Ascending aorta (tissue), 2 donors: ENCODE data around the gene ING4. TPM values are rescaled to one million over a fixed set of nuclear protein-coding genes. Genes with fewer than 3 reads are reported as not detected.

ENCODE experiments used
- DNase-seq, 2 donors: peaks; one replicate each; pipeline ENCODE4 v3.0.0-alpha.2; 2019; ENCODE audit warnings: low spot score in 2 of 2
- H3K27ac ChIP-seq, 2 donors: fragments of 200-600 bp; sonication (generic); one replicate each; pipeline ENCODE4 v1.5.1; 2016 to 2017; ENCODE audit warnings: mild to moderate bottlenecking in 1 of 2
- H3K27me3 ChIP-seq: fragments of 200-600 bp; sonication (generic); one replicate; pipeline ENCODE4 v1.5.1; 2017
- H3K36me3 ChIP-seq, 2 donors: fragments of 200-600 bp; sonication (generic); one replicate each; pipeline ENCODE4 v1.5.1; 2016
- H3K4me1 ChIP-seq, 2 donors: fragments of 200-600 bp; sonication (generic); one replicate each; pipeline ENCODE4 v1.5.1; 2016 to 2017; ENCODE audit warnings: mild to moderate bottlenecking in 1 of 2
- H3K4me3 ChIP-seq, 2 donors: fragments of 200-600 bp; sonication (generic); one replicate each; pipeline ENCODE4 v1.5.1; 2016 to 2017; ENCODE audit warnings: mild to moderate bottlenecking in 1 of 2
- H3K9me3 ChIP-seq, 2 donors: fragments of 200-600 bp; sonication (generic); one replicate each; pipeline ENCODE4 v1.5.1; 2016
- CTCF ChIP-seq, 3 experiments: fragments of 200-600 bp in 2 of 3; fragments of 450-650 bp in 1 of 3; sonication (generic) in 2 of 3; IDR thresholded peaks; one replicate each; pipeline ENCODE4 v1.5.1; 2016 to 2019; ENCODE audit warnings: antibody characterized with exemption in 3 of 3, mild to moderate bottlenecking in 1 of 3, moderate library complexity in 1 of 3
- intact Hi-C: fragments of 100-400 bp; cut with DNase I; formaldehyde crosslinking; loops from one replicate; pipeline ENCODE4 v1.15.1; 2023
- total RNA-seq: library from RNA; depleted of rRNA; stranded (reverse); fragments of >200 nt; gene quantifications from one replicate; pipeline ENCODE4 v1.1.0, GENCODE V29; 2016

ING4 gene
- total RNA-seq, 1 donor from 2014 or later = 2.6 TPM

GRCh38 chr12:6620885-6621274 lies 42.0 kb downstream of the ING4 start:
- TF ChIP-seq CTCF (IDR thresholded peaks at IDR 0.05) = no peak
- peak in 1 of 2 donors; percentile 65 for DNase-seq
- no peaks in the 10 kb centered on the region for H3K9me3 ChIP-seq
- H3K4me3 ChIP-seq = peak overlapping the region; percentile 22 to 46
- H3K27ac ChIP-seq = no peak overlapping the region
- H3K36me3 ChIP-seq = no peaks in the 10 kb centered on the region
- H3K27me3 ChIP-seq = peaks cover 5% of the 10 kb centered on the region
- intact Hi-C loops = no loop called here
- no peaks in the 10 kb centered on the region for H3K4me1 ChIP-seq

DNA sequence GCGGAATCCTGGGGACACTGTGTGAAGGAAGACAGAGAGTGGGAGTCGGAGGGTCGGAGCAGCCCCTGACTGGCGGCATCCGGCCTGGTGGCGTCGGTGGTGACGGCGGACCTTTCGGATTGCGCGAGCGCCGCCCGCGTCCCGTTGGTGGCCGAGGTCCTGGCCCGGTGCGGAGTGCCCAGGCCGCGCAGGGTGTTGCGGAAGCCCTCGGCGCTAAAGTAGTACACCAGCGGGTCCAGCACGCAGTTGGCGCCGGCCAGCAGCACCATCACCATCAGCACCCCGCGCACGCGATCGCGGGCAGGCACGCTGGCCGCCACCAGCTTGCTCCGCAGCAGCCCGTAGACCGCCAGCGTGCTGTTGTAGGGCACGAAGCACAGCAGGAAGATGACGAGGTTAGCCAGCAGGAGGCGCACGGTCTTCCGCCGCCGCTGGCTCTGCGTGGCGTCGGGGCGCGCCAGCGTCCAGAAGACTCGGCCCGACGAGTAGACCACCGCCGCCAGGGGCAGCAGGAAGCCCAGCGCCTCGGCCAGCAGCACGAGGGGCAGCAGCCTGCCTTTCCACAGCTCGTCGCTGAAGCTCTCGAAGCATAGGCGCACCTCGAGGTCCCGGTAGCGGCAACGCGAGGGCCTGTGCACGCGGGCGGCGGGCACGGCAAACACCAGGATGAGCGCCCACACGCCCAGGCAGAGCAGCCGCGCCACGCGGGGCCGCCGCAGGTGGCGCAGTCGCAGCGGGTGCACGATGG lies 42.6 kb downstream of the ING4 start:
- no peaks in the 10 kb centered on the region for H3K9me3 ChIP-seq
- TF ChIP-seq CTCF (IDR thresholded peaks at IDR 0.05) = peak; percentile 52 to 55 (median 52)
- H3K27ac ChIP-seq = no peak overlapping the region
- peaks cover 5% of the 10 kb centered on the region for H3K27me3 ChIP-seq
- H3K4me3 ChIP-seq = peak overlapping the region; percentile 22 to 46
- H3K36me3 ChIP-seq = no peaks in the 10 kb centered on the region
- no peak for DNase-seq
- H3K4me1 ChIP-seq = no peaks in the 10 kb centered on the region
- intact Hi-C loops = no loop called here

DNA sequence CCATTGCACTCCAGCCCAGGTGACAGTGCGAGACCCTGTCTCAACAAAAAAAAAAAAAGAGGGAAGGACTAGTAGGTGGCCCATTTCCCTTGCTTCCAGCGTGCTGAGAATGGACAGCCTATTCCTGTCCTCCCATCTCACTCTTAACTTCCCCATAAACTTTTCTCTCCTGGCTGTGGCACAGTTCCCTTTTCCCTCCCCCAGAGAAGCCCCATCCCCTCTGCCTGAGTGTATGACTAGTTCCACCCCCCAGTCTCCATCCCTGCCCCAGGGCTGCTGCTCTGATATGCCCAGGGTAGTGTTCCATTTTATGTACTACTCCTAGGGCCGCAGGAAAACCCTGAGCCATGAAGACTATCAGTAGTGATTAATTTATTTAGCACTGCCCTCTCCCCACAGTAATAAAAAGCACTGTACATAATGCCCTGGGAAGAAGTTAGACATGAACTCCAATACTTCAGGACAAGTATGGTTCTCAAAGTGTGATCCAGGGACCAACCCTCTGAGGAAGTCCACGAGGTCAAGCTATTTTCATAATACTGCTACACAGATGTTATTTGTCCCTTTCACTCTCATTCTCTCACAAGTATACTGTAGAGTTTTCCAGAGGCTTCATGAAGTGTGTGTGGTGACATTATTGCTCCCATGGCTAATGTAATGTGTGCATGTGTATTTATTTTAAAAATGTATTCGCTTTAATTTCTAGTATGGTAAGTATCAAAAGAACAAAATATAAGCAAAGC lies 44.3 kb downstream of the ING4 start:
- no peak overlapping the region for H3K27ac ChIP-seq
- no peaks in the 10 kb centered on the region for H3K9me3 ChIP-seq
- H3K4me1 ChIP-seq = peaks cover 5 to 8% of the 10 kb centered on the region in 2 donors
- no peaks in the 10 kb centered on the region for H3K36me3 ChIP-seq
- intact Hi-C loops = no loop called here
- H3K27me3 ChIP-seq = peaks cover 5% of the 10 kb centered on the region
- H3K4me3 ChIP-seq = no peak overlapping the region
- no peak for DNase-seq
- no peak for TF ChIP-seq CTCF (IDR thresholded peaks at IDR 0.05)

DNA sequence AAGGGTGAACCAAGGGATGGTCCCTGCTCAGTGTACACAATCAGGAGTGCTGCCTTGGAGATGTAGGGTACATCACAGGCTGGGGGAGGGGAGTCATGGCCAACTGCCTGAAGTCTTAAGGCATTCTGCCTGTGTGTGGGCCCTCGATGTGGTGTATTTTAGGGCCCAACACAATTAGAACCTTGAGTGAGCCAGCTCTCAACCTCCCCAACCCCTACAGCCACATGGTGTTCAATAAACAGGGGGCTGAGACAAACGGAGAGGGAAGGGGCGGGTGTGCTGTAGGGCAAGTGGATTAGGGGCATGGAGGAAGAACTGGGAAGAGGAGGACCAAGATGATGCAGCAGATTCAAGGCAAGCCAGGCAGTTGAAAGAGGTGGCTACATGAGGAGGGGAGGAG lies 47.1 kb downstream of the ING4 start:
- Histone ChIP-seq H3K36me3 (no peaks in the 10 kb centered on the region), H3K9me3 (no peaks in the 10 kb centered on the region), H3K27me3 (no peaks in the 10 kb centered on the region), H3K27ac (peak overlapping the region; percentile 28 to 37), H3K4me1 (peaks cover 17 to 22% of the 10 kb centered on the region in 2 donors), H3K4me3 (no peak overlapping the region)
- no peak for DNase-seq
- intact Hi-C loops = loop anchor here (2.0 kb wide), 2 partner anchors 29 to 163 kb away; no protein-coding TSS in a partner anchor
- TF ChIP-seq CTCF (IDR thresholded peaks at IDR 0.05) = no peak

DNA sequence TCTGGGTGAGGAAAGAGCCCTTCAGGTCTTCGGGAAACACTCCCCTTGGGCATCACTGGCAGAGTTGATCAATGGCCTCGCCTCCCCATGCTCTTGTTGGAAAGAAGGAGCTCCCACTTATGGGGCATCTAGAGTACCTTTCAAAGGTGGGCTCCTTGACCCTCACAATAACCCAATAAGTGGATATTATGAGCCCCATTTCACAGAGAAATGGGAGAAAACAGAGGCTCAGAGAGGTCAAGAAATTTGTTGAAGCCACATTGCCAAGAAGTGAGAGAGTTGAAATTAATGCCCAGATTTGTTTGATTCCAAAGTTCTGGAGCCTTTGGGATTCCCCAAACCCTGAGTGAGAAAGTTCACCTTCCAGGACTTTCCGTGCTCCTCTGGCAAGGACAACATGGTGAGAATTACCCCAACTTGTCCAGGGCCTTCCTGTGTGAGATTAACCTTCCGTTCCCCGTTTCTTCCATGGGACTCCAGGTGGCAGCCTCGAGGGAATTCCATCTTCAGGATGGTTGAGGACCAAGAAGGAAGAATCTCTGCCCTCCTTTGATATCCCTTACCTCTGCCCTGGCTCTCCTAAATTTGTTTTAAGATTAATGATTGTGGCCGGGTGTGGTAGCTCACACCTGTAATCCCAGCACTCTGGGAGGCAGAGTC lies 48.3 kb downstream of the ING4 start:
- H3K9me3 ChIP-seq = no peaks in the 10 kb centered on the region
- TF ChIP-seq CTCF (IDR thresholded peaks at IDR 0.05) = peak in 1 of 3 experiments; percentile 2
- intact Hi-C loops = loop anchor here (1.0 kb wide), 1 partner anchor 49 kb away; the partner anchor contains the start of gene ING4
- H3K36me3 ChIP-seq = no peaks in the 10 kb centered on the region
- no peak for DNase-seq
- peaks cover 17 to 22% of the 10 kb centered on the region in 2 donors for H3K4me1 ChIP-seq
- no peaks in the 10 kb centered on the region for H3K27me3 ChIP-seq
- peak overlapping the region; percentile 94 to 97 for H3K27ac ChIP-seq
- H3K4me3 ChIP-seq = no peak overlapping the region
